ENCODE results near the gene NUP214.

DNA sequence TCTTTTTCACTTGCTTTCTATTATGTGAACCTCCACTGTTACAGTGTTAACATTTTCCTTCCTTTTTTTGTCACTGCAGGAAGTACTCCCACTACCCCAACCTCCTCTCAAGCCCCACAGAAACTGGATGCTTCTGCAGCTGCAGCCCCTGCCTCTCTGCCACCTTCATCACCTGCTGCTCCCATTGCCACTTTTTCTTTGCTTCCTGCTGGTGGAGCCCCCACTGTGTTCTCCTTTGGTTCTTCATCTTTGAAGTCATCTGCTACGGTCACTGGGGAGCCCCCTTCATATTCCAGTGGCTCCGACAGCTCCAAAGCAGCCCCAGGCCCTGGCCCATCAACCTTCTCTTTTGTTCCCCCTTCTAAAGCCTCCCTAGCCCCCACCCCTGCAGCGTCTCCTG, 18.8 kb downstream of the NUP214 start:
- TF ChIP-seq, protein P1, sequence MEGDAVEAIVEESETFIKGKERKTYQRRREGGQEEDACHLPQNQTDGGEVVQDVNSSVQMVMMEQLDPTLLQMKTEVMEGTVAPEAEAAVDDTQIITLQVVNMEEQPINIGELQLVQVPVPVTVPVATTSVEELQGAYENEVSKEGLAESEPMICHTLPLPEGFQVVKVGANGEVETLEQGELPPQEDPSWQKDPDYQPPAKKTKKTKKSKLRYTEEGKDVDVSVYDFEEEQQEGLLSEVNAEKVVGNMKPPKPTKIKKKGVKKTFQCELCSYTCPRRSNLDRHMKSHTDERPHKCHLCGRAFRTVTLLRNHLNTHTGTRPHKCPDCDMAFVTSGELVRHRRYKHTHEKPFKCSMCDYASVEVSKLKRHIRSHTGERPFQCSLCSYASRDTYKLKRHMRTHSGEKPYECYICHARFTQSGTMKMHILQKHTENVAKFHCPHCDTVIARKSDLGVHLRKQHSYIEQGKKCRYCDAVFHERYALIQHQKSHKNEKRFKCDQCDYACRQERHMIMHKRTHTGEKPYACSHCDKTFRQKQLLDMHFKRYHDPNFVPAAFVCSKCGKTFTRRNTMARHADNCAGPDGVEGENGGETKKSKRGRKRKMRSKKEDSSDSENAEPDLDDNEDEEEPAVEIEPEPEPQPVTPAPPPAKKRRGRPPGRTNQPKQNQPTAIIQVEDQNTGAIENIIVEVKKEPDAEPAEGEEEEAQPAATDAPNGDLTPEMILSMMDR (conservative IDR thresholded peaks at IDR 0.05; ENCODE audit: low read depth, low read length): no peak
- no peak for TF ChIP-seq EZH2 (IDR thresholded peaks at IDR 0.05; ENCODE audit: low read length, unreplicated experiment)
